Progenitor cell of endocrine pancreas (in vitro differentiated cells): Measurements from ENCODE around the gene GLRX. TPM values are rescaled to one million over a fixed set of nuclear protein-coding genes. Genes with fewer than 3 reads are reported as not detected.

ENCODE experiments used
- DNase-seq: peaks from one replicate; pipeline ENCODE4 v3.0.0; 2021; ENCODE audit warnings: low spot score; ENCODE audit not compliant: unreplicated experiment
- H3K27ac Mint-ChIP-seq: 2 replicates; pipeline ENCODE4 v1.8.0; 2021; ENCODE audit warnings: mild to moderate bottlenecking, moderate library complexity, mixed read lengths
- H3K27me3 Mint-ChIP-seq: 2 replicates; pipeline ENCODE4 v1.8.0; 2021; ENCODE audit warnings: mixed read lengths
- H3K36me3 Mint-ChIP-seq: 2 replicates; pipeline ENCODE4 v1.8.0; 2022; ENCODE audit warnings: mixed read lengths; ENCODE audit not compliant: insufficient read depth
- H3K4me1 Mint-ChIP-seq: 2 replicates; pipeline ENCODE4 v1.8.0; 2021; ENCODE audit warnings: low read depth, mixed read lengths
- H3K4me3 Mint-ChIP-seq: 2 replicates; pipeline ENCODE4 v1.8.0; 2021; ENCODE audit warnings: low read depth, mild to moderate bottlenecking, moderate library complexity, mixed read lengths
- H3K9me3 Mint-ChIP-seq: 2 replicates; pipeline ENCODE4 v1.8.0; 2021; ENCODE audit warnings: low read depth, mixed read lengths
- CTCF ChIP-seq: fragments of 200-600 bp; sonication (generic); IDR thresholded peaks from one replicate; pipeline ENCODE4 v1.5.0; 2021; ENCODE audit warnings: antibody characterized with exemption, mild to moderate bottlenecking; ENCODE audit not compliant: unreplicated experiment
- total RNA-seq: library from RNA; stranded (reverse); gene quantifications from 2 replicates; pipeline ENCODE4 v1.2.1, GENCODE V29; 2021

Gene GLRX
- total RNA-seq, 1 donor from 2014 or later = 12.7 TPM

GRCh38 chr5:95808013-95808685 lies 14.4 kb downstream of the GLRX start:
- no peak overlapping the region for H3K27ac Mint-ChIP-seq
- TF ChIP-seq CTCF = no peak
- DNase-seq = no peak

GRCh38 chr5:95806687-95807086 lies 15.8 kb downstream of the GLRX start:
- DNase-seq = no peak
- H3K27me3 Mint-ChIP-seq = no peaks in the 10 kb centered on the region
- H3K4me3 Mint-ChIP-seq = no peak overlapping the region
- no peak for TF ChIP-seq CTCF
- no peak overlapping the region for H3K27ac Mint-ChIP-seq
- peaks cover 5% of the 10 kb centered on the region for H3K36me3 Mint-ChIP-seq
- H3K9me3 Mint-ChIP-seq = peaks cover 2% of the 10 kb centered on the region
- H3K4me1 Mint-ChIP-seq = peaks cover 30% of the 10 kb centered on the region

More at GRCh38 chr5:95808013-95808685, 14.4 kb downstream of the GLRX start:
- Mint-ChIP-seq H3K4me1 (peaks cover 30% of the 10 kb centered on the region), H3K27me3 (no peaks in the 10 kb centered on the region), H3K9me3 (peaks cover 2% of the 10 kb centered on the region), H3K4me3 (no peak overlapping the region), H3K36me3 (peaks cover 3% of the 10 kb centered on the region)

- Mint-ChIP-seq H3K4me3 (no peak overlapping the region), H3K9me3 (peaks cover 6% of the 10 kb centered on the region), H3K27ac (no peak overlapping the region), H3K4me1 (peaks cover 14% of the 10 kb centered on the region), H3K36me3 (peaks cover 8% of the 10 kb centered on the region), H3K27me3 (no peaks in the 10 kb centered on the region)
- no peak for DNase-seq
- TF ChIP-seq CTCF = no peak
Observed at GRCh38 chr5:95804736-95805539, 17.6 kb downstream of the GLRX start.

DNA sequence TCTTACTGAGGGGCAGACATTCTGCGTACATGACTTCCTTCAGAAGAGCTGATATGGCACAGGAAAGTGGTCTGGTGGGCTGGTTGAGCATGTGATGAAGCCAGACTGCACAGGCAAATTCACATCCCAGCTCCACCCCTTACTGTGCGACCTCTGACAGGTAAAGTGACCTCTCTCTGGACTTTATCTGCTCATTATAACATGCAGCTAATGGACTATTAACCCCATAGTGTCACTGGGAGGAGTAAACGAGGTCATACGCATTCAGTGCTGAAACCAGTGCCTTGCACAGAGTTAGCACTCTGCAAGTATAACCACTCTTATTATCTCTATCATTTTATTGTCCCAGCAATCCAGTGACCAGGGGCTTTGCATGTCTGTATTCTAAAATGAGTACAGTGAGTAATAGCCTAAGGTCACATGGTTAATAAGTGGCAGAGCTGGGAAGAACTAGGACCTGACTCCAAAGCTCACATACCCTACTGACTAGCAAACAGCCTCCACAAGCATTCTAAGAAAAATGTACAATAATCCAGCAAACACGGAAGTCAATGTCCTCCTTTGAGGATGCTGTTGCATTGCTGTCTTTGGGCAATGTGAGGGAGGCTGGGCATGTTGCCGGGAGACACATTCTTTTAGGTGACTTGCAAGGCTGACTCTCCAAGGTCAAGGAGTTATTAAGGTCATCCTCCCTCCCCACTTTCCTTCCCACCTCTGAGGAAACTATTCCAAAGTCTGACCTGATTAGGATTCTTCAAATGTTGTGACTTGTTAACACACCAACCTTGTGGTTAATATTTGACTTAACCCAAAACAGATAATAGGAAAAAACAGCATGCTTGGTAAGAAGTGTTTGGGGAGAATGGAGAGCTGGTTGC lies 19.0 kb downstream of the GLRX start:
- Mint-ChIP-seq H3K4me3 (no peak overlapping the region), H3K9me3 (peaks cover 6% of the 10 kb centered on the region), H3K27me3 (no peaks in the 10 kb centered on the region), H3K27ac (peak overlapping the region; percentile 65), H3K4me1 (peaks cover 14% of the 10 kb centered on the region), H3K36me3 (peaks cover 8% of the 10 kb centered on the region)
- DNase-seq = no peak
- TF ChIP-seq CTCF = no peak

- H3K36me3 Mint-ChIP-seq = peaks cover 8% of the 10 kb centered on the region
- peaks cover 14% of the 10 kb centered on the region for H3K4me1 Mint-ChIP-seq
- no peak for TF ChIP-seq CTCF
- H3K27me3 Mint-ChIP-seq = no peaks in the 10 kb centered on the region
- H3K9me3 Mint-ChIP-seq = peaks cover 6% of the 10 kb centered on the region
- no peak overlapping the region for H3K4me3 Mint-ChIP-seq
- H3K27ac Mint-ChIP-seq = no peak overlapping the region
- no peak for DNase-seq
Observed at GRCh38 chr5:95801961-95802360, 20.6 kb downstream of the GLRX start.
